ENCODE data around the gene ATP2B3. TPM values are rescaled to one million over a fixed set of nuclear protein-coding genes. Genes with fewer than 3 reads are reported as not detected.
A peak's percentile ranks its signal among the peaks of the same experiment; 100 is the strongest.

ATP2B3 gene
- total RNA-seq, 1 donor from 2014 or later, result 0.37 TPM

DNA sequence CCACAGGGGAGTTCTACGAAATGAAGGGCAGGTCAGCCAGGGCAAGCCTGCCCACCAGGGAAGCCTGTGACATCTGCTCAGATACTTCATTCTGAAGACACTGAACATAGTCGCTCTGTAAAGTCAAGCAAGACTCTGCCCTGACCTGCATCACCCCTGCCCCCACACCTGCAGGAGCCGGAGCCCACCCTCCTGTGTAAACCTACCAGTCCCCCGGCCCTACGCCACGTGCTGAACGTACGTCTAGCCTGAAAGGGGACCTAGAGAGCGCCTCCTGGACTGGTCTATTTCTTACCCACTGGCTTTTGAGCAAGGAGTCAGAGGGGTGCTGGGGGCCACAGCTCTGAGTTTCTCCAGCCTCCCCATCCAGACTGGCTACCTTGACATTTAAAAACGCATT, 69.9 kb downstream of the ATP2B3 start:
- Mint-ChIP-seq H3K4me1 (ENCODE audit: low read depth) (peaks cover 7% of the 10 kb centered on the region), H3K4me3 (ENCODE audit: unreplicated experiment) (no peak overlapping the region), H3K36me3 (ENCODE audit: low read depth) (peaks cover 12% of the 10 kb centered on the region), H3K27ac (ENCODE audit: unreplicated experiment) (no peak overlapping the region), H3K27me3 (ENCODE audit: low read depth) (no peaks in the 10 kb centered on the region), H3K9me3 (ENCODE audit: low read depth) (peaks cover 5% of the 10 kb centered on the region)
- DNase-seq (ENCODE audit: low spot score), result no peak
- no peak for TF ChIP-seq CTCF (IDR thresholded peaks at IDR 0.05)

DNA sequence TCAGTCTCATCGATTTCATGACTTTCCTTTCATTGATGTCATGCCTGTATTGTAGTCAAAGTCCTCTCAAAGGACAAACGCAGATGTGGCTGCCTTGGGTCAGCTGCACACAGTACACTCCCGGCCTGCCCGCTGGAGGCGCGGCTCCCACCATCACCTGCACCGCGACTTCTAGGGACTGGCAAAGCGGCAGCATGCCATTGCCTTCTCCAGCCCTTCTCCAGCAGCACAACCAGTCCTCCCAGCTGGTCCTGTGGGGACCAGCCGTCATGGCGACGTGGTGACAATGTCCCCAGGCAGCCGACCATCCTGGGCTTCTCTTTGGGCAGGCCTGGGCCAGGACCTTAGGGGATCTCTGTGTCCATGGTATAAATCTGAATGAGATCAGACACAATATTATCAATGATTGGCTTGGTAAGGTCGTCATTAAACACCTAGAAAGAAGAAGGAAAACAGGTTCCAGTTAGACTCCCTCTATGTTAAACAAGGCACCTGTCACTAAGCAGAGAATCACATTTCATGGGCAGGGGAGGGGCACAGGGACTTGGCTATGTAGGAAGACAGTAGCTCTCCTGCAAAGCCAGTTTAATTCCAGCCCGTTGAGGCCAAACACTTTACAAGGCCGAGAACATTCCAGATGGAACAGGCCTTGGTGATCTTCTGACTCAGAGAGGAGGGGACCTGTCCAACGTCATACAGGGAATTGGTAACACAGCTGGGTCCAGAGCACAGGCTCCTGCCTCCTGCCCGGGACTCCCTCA, 70.8 kb downstream of the ATP2B3 start:
- Mint-ChIP-seq H3K4me3 (ENCODE audit: unreplicated experiment) (no peak overlapping the region), H3K27ac (ENCODE audit: unreplicated experiment) (no peak overlapping the region), H3K36me3 (ENCODE audit: low read depth) (peaks cover 12% of the 10 kb centered on the region), H3K4me1 (ENCODE audit: low read depth) (peaks cover 2% of the 10 kb centered on the region), H3K9me3 (ENCODE audit: low read depth) (peaks cover 5% of the 10 kb centered on the region), H3K27me3 (ENCODE audit: low read depth) (no peaks in the 10 kb centered on the region)
- DNase-seq (ENCODE audit: low spot score), result no peak
- TF ChIP-seq CTCF (IDR thresholded peaks at IDR 0.05), result no peak

GRCh38 chrX:153588782-153589446, 71.5 kb downstream of the ATP2B3 start:
- Mint-ChIP-seq H3K4me3 (ENCODE audit: unreplicated experiment) (no peak overlapping the region), H3K4me1 (ENCODE audit: low read depth) (no peaks in the 10 kb centered on the region), H3K27ac (ENCODE audit: unreplicated experiment) (no peak overlapping the region), H3K36me3 (ENCODE audit: low read depth) (peaks cover 13% of the 10 kb centered on the region), H3K9me3 (ENCODE audit: low read depth) (peaks cover 5% of the 10 kb centered on the region), H3K27me3 (ENCODE audit: low read depth) (no peaks in the 10 kb centered on the region)
- DNase-seq (ENCODE audit: low spot score), result peak; percentile 87
- TF ChIP-seq CTCF (IDR thresholded peaks at IDR 0.05), result no peak

DNA sequence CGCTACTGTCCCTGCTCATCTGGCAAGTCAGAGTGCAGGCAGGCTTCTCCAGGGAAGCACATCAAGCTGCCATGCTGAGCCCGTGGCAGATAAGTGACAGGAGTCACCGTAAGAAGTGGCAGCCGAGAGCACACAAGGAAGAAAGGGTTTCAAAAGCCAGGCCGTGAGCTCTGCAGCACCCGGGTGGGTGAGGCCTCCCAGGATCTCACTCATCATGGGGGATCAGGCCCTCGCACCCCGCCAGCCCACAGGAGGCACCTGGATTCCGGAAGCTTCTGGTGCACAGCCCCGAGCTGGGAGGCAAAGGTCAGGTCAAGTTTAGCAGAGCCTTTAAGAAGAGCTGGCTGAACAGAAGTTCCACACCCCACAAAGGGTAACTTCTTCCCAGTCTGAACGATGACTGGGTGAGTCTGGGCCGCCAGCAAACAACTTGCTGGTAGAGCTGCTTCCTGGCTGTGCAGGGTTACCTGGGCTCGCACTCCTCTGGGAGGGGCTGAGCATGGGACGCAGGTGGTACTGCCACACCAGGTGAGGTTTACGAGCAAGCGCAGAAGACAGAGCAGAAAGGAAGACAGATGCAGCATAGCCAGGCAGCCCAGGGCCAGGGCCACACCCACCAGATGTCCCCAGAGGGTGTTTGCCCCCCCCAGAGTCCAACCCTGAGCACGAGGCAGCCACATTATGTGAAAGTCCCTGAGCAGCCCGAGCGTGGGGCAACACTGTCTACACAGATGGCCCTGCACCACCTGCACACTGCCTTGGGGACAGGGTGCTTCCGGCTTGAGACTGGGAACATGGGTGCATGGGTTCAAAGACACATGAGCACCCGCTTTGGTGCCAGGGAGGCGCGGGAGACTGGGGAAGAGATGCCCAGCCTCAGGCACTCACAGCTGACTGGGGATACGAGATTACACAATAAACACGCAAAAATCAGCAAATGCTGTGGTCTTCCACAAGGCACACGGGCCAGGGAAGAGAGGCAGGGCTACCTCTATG, 73.8 kb downstream of the ATP2B3 start:
- no peak overlapping the region for H3K27ac Mint-ChIP-seq (ENCODE audit: unreplicated experiment)
- no peak for TF ChIP-seq CTCF (IDR thresholded peaks at IDR 0.05)
- H3K4me1 Mint-ChIP-seq (ENCODE audit: low read depth), result no peaks in the 10 kb centered on the region
- peak; percentile 84 for DNase-seq (ENCODE audit: low spot score)
- H3K4me3 Mint-ChIP-seq (ENCODE audit: unreplicated experiment), result no peak overlapping the region
- no peaks in the 10 kb centered on the region for H3K27me3 Mint-ChIP-seq (ENCODE audit: low read depth)
- H3K9me3 Mint-ChIP-seq (ENCODE audit: low read depth), result no peaks in the 10 kb centered on the region
- H3K36me3 Mint-ChIP-seq (ENCODE audit: low read depth), result peaks cover 16% of the 10 kb centered on the region
